A204.1 (cell line): ENCODE measurements around the gene HOXA7.

Experiments
- FAIRE-seq: peaks from 2 replicates; lab custom pipeline; 2012; peaks lifted over from hg19 to GRCh38; lab: Jason Lieb, UNC

HOXA7 gene

DNA sequence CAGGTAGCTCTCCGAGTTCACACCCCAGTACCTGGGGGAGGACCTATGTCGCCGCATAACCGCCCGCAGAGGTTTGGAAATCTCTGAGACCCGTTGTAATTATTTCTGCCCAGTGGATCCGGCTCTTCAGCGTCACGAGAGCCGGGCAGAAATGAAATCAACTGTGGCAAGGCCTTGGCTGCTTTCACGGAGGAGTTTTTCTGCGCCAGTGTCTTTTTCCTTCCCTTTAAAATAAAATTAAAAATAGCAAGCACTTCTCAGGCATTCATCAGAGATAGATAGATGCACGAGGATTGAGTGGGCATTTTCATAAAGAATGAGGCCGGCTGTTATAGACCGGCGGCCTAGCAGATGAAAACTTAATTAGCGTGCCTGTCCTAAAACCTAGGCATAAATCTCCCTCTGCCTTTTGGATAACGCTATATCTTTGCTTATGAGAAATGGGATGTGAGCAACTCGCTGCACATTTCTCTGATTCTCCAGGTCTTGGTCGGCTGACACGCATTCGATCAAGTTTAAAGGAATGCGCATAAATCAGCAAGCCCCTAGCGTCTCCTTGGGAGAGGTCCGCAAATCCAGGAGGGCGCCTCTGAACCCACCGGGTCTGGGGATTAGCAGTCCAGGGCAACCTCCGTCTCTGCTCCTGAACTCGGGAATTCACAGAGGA, 37.0 kb upstream of the HOXA7 start:
- FAIRE-seq: no peak

DNA sequence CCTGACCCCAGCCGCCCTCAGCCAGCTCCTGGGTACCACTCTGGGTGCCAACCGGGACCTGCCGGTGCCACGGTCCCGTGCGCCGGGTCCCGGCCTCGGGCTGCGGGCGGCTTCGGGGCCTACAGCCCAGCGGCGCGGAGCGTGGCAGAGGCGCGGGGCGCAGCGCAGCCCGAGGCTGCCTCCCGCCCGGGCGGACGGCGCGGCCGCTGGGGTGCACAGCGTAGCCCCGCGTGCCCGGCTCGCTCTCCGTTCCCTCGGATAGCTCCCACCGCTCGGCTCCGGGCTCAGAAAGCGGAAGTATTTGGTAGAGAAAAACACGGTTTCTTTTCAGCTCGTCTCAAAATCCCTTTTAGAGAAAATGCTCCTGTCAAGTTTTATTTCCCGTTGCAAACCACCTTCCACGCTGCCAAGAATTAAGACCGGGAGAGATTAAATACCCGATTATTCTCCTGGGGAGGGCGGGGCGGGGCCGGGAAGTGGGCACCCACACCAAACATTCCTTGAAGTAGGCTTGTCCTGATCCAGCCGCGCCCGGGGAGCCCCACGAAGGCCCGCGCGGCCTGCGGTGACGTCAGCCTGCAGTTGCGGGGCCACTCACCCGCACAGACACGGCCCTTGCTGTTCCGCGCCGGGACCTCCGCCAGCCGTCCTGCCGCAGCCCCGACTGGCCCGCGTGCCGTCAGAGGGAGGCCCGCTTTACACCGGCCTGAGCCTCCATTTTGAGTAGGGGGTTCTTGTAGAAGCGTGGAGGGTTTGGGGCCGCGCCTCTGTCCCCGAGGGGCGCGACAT, 36.3 kb upstream of the HOXA7 start:
- FAIRE-seq: no peak

DNA sequence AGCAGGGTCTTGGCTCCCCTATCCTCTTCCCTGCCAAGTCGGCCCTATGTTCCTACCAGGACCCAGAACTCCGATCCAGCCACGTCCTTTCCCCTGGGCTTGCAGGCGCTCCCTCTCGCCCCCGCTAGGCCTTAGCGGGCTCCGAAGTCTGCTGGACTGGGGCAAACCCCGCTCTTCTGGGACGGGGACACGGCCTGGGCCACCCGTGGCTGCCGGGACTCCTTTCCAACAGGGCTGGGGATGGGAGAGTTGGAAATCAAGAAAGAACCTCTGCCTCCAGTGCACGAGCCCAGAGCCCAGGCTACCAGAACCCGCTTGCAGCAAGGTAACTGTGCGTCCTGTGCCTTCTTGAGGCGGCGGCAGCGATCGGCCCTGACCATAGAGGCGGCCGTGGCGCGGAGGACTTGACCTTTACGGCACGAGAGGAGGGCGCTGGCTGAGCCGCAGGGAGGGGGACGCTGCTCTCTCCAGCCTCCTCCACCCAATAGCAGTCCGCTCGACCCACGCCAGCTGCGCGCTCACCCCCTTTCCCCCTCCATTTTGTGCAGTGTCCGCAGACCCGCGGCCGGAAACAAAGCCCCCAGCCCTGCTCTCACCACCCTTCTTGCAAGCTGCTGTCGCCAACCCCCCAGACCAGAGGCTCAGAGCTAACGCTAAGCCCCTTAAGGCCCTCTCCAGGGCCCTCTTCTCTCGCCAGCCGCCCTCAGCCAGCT, 35.5 kb upstream of the HOXA7 start:
- no peak for FAIRE-seq

DNA sequence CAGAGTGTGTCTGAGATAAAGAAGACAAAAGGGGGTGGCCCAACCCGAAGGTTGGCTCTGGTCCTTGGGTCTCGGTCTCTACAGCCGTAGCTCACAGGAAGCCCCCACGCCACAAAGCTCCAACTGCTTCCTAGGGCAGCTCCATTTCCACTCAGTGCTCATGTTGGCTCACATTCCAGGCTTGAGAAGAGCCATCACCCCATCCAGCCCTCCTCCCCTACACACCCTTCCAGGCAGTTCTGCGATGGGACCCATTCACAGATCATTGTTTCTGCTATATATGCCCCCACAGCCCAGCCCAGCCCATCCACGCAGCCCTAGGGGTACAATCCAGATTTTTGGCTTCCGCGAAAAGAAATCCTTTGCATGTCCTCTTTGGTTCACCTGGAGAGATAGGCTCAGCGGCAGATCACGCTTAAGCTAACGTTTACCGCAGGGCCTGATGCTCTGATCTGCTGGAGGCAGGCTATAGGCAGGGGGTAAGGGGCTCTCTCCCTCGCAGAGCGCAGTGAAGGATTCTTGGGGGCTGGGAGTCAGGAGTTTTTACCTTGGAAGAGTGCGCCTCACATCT, 34.8 kb upstream of the HOXA7 start:
- FAIRE-seq: no peak

DNA sequence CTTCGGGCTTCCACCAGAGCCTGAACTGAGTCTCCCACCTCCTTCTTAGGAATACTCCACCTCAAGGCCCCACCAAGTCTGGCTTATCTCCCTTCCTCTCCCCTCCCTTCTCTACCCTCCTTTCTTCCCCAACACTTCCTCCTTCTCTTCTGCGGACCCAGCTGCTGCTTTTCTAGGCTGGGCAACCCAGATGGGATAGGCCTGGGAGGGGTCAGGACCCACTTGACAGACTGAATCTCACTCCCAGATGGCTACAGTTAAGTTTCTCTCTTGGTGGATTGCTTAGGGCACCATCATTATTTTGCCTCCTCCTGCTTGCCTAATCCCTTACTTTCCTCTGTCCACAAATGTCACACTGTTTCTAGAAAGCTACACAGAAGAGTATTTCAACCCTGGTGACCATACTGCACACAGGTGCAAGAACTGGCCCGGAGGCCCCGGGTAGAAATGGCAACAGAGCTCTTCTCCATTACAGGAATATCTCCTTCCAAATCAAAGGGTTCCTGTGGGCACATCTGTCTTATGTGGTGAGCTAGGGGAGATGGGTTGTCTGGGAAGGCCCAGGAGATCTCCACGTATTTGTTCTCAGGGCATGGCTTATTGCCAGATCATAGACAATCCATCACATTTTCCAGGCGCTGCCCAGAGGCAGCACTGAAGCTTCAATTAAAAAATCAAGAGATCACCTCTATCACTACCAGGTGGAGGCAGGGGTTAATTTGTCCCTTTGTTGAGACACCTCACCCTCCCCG, 33.7 kb upstream of the HOXA7 start:
- no peak for FAIRE-seq

DNA sequence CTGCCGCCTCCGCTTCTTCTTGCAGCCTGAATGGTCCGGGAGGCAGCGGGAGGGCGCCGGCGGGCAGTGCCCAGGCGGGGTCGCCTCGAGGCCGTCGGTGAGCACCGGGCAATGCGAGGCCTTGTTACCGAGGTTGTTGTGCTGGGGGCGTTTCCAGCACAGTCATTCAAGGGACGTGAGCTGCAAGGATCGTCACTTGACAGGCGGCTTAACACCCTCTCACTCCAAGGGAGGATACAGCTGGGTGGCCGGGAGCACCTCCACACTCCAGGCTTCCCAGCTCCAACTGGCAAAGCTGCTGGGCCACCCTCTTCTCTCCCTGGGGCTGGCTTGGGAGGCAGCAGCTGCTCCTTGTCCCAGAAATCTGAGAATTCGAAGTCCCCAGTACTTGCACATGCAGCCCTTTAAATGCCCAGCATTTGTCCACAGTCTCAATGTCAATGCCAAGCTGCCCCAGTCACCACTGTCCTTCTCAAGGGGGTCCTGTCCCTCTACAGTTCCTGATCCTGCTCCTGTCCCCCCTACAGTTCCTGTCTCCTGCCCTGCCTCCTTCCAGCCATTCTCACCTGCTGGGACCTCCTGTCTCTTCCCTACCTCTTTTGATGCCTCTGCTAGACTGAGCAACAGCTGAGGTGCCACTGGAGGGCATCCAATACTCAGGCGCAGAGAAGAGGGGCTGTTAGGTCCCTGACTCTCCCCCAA, 33.0 kb upstream of the HOXA7 start:
- FAIRE-seq: no peak

DNA sequence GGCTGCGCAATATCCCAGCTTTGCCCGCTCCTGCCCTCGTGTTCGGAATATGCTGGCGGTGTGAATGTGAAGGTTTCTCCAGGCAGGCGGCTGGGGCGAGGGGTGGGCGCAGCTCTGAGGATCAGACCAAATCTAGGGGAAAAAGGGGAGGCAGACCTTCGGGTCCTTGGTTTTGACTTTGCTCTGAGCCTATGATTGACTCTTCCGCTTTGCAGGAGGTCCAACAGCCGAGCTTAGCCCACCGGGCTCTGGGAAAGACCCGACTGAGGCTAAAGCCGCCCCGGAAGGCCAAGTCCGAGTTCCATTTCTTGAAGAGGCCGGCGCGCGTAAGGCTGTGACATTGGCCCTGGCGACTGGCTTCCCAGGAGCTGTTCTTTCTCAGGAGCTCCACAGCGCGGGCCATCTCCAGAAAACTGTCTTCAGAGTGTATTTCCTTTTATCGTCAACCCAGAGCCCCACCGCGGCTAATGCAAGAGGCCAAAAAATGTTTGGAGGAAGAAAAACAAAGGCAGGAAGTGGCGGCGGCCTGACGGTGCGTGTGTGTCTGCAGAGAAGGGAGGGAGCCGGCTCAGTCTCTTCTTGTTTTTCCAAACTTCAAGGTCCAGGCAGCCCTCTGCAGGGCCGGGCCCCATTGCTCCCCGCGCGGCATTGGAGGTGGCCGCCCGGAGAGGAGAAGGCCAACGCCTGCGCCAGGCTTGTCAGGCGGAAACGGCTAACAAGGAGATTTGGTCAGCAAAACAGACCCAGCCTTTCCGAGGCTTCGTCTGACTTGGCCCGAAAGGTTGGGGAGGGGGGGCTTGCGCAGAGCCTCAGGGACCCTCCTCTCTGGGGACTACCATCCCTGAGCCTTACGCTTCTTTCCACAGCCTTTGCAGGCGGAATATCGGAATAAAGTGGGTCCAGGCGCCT, 32.2 kb upstream of the HOXA7 start:
- no peak for FAIRE-seq

DNA sequence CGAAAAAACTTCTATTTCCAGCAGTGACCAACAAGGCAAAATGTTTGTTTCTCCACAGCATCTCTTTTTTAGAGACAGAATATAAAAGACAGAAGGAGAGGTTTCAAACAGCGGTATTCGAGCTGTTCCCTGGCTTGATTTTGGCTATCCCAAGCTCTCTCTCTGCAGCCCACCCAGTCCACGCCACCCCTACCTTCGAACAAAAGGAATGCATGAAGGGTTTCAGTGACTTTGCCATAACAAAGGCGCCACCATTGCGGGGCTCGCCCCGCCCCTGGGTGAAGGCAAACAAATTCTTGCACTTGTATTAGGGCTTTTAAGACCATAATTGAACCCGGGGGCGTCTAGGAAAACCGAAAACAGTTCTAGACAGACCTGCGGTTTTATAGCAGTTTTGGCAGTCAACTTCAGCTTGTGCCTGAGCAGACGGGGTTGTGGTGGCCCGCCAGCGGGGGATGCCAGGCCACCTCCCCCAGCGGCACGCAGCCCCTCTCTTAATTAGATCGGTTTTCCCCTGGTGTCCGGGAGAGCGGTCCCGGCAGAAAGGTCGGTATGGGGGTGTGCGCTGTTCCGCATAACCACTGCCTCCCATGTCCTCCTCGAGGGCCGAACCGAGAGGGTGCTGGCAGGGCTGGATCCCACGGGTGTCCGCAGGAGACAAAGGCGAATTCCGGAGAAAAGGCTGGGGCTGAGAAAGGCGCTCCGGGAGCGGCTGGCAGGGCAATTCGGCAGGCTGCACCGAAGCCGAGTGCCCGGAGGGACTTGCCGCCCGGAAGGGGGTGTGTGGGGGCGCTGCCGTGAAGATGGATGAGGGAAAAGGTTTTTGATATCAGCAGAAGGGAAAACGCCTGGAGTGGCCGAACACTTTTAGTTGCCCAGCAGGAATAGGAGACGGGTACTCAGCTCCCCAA, 31.3 kb upstream of the HOXA7 start:
- no peak for FAIRE-seq

DNA sequence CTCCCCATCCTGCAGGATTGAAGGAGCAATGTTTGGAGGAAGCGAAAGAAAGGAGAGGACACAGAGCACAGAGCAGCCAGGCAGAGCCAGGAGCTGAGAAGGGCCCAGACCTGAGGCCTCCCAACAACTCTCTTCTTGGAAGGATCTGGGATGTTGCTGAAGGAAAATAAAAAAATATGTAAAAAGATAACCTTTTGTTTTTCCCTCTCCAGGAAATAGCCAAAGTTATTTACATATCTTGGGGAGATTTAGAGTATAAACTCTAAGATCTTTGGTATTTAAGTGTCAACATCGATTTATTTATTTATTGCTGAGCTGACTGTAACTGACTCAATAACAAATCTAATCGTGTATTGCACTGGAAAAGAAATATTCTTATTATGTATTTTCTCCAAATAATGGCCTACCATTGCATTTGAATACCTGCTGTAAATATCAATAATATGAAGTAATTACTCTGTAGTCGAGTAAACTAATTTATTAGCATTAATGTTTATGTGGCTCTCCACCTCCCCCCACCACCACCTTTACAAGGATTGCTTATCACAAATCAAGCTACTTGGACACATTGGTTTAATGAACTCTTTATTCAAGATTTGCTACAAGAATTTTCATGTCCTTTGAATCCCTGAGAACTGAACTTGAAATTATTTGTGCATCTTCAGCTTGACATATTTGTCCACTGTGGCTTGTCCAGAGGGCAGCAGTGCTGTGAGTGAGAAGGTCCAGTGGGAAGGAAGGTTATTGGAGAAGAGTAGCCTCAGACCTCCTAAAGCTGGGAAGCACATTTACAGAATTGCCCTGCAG, 30.4 kb upstream of the HOXA7 start:
- FAIRE-seq: no peak

DNA sequence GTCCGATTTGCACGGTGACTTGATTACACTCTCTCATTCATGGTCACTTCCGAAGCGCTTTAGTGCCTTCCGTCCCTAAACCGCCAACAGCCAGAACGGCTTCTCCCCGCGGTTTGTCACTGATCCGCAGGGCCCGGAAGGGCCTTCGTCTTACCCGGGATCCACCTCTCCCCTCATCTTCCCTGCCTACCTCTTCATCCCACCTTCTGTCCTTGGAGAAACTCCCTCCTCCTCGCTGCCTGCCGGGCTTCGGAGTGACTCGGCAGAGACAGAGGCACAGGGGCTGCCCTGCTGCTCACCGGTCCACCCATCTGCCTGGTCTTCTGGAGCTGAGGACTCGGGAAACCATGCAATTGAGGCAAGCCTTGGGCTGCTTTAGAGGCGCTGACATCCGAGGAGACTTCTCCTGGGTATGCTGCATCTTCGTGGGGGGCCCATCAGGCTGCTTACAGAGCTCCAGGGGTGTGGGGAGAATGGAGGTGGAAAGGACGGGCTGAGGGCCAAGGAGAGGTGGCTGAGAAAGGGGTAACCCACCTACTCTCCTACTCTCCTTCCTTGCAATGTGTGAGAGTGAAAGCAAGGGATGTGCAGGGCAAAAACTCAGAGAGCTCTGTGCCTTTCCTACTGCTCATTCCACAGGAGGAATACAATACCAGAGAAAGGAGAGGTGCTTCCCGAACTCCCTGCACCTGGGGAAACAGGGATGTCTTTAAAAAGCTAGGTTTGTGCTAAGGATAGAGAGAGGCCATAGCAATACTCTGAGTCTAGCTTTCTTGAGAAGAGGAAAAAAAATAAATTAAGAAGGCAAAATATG, 29.6 kb upstream of the HOXA7 start:
- FAIRE-seq: no peak

DNA sequence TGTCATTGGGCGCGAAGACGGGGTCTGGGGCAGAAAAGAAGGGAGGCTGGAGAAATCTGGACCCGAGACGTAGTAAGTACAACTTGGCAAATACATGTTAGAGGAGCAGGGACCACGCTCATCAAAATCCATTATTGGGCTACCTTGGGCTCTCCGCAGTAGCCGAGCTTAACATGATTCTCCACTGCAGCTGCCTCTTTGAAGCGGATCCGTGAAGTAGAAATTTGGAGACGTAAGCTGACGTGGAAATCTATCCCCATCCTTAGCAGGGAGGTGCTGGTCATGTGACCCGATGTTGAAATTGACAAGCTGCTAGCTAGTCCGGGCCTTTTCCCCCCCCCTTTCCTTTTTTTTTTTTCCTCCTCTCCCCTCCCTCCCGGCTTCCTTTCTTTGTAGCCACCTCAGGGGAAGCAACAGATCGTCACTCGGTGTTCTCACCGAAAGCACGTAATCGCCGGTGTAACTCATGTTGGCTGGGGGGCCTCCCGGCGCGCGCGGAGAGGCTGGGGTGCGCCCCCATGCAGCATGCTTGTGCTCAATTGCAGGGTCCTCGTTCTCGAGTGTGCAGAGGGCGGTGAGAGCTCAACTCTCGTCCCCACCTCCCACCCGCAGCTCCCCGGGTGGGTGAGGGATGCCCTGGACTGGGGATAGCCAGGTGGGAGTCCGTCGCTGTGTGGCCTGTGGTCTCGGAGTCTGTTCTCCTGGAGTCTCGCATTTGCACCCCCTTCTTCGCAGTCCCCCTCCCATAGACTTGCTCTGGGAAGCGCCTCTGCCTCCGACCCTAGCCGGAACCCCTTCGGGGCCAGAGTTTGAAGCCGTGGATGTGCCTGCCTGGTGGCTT, 28.8 kb upstream of the HOXA7 start, which contains the start of gene HOXA11:
HOXA11 (minus strand) TSS at position 220 of the 841 bp plus-strand sequence; CDS start at position 132, 88 bp downstream.
- FAIRE-seq: no peak

DNA sequence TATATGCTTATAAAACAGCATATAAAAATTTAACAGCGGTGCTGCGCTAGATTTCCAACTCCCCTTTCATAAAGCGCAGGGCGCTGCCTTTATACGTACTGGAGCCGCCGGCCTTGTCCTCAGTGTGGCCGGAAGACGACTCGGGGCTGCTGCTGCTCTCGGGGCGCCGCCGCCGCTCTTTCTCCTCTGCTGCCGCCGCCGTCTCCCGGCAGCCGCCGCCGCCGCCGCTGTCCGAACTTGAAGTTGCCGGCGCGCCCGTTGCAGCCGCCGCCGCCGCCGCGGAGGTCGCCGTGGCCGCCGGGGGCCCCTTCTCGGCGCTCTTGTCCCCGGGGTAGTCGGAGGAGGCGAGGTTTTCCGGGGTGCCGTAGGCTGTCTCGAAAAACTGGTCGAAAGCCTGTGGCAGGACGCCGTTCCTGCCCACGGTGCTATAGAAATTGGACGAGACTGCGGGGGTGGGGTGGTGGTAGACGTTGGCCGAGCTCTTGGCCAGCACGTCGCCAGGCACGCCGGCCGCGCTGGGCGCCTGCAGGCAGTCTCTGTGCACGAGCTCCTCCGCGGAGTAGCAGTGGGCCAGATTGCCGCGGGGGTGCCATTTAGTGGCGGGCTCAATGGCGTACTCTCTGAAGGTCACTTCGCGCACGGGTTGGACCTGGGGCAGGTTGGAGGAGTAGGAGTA, 28.0 kb upstream of the HOXA7 start:
- no peak for FAIRE-seq

DNA sequence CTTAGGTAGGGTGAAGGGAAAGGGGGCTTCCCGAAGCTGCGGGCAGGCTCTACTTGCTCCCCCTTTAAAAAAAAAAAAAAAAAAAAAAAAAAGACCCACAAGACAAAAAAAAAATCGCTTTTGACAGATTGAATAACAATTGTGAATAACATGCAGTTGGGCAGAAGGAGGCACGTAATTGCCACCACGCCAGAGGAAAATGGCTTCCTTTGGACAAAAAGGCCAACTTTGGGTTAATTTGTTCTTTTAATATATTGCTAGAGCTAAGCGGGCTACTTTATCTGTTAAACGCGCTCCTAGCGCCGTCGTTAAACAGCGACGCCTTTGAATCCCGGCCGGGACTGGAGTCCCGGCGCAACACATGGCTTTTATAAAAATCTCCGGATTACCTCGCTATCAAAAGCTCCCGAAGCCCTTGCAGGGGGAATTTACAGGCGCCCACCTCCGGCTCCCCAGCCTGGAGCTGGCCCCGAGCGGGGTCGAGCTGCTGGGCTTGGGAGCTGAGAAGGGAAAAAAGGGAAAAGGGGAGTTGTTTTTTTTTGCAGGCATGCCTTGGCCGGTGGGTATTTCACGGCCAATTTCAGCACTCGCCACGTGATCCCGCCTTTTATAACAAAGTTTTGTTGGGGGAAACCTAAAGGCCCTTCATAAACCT, 27.3 kb upstream of the HOXA7 start:
- no peak for FAIRE-seq

DNA sequence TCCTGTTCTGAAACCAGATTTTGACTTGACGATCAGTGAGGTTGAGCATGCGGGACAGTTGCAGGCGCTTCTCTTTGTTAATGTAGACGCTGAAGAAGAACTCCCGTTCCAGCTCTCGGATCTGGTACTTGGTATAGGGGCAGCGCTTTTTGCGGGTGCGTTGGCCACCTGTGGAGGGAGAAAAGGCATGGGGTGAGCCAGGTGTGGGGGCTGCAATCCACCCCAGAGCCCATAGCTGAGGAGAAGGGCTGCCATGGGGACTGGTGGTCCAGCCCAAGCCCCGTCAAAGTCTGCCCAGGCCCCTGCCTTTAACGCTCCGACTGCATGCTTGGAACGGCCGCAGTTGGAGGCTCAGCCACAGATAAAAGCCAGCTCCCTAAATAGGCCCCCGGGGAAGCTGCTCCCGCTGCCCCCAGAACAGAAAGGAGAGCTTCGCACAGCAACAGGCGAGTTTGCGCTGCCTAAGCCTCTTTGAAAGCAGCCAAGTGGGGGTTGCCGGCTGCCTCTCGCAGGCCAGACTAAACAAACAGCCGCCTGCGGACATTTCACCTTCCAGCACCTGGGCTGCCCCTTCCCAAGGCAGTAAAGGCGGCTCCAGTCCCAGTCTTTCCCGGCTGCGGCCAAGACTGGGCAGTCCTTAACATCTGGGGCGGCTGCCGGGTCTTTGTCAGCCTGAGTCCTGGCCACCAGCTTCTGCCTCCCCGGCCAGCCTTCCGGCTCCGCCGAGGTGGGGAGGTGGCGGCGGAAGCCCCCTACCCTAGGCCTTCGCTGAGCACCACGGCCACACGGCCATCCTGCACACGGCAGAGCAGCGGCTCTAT, 26.6 kb upstream of the HOXA7 start:
- no peak for FAIRE-seq
